Sigmoid colon (tissue), 7 donors: Measurements from ENCODE around the gene ENC1. TPM values are rescaled to one million over a fixed set of nuclear protein-coding genes. Genes with fewer than 3 reads are reported as not detected.

Experiments used
- DNase-seq: peaks from one replicate; pipeline ENCODE4 v3.0.0-alpha.2; 2019
- H3K27ac ChIP-seq, 4 donors: fragments of 200-600 bp; sonication (generic); one replicate each; pipeline ENCODE4 v1.5.1; 2016 to 2019; ENCODE audit warnings: mild to moderate bottlenecking in 1 of 4
- H3K27me3 ChIP-seq, 3 donors: fragments of 200-600 bp; sonication (generic); one replicate each; pipeline ENCODE4 v1.5.1; 2019; ENCODE audit warnings: mild to moderate bottlenecking in 1 of 3
- H3K36me3 ChIP-seq, 4 donors: fragments of 200-600 bp; sonication (generic); one replicate each; pipeline ENCODE4 v1.5.1; 2016 to 2019
- H3K4me1 ChIP-seq, 4 donors: fragments of 200-600 bp; sonication (generic); one replicate each; pipeline ENCODE4 v1.5.1; 2017 to 2019
- H3K4me3 ChIP-seq, 4 donors: fragments of 200-600 bp; sonication (generic); one replicate each; pipeline ENCODE4 v1.5.1; 2017 to 2019; ENCODE audit warnings: mild to moderate bottlenecking in 2 of 4, moderate library complexity in 1 of 4
- H3K9me3 ChIP-seq, 4 donors: fragments of 200-600 bp in 3 of 4; sonication (generic) in 3 of 4; one replicate each; pipeline versions ENCODE4 v1.5.1 to v1.6.1; 2013 to 2019
- EP300 ChIP-seq, 4 donors: sonication (generic); formaldehyde crosslinking; IDR thresholded peaks; one replicate each; pipeline ENCODE4 v1.6.1; 2017; ENCODE audit warnings: antibody characterized with exemption in 4 of 4
- POLR2A ChIP-seq, 2 donors: fragments of 450-650 bp; IDR thresholded peaks; one replicate each; pipeline ENCODE4 v1.6.1; 2016; ENCODE audit warnings: antibody characterized with exemption in 2 of 2, mild to moderate bottlenecking in 2 of 2, moderate library complexity in 2 of 2
- POLR2AphosphoS5 ChIP-seq, 4 donors: sonication (generic); formaldehyde crosslinking; IDR thresholded peaks; one replicate each; pipeline ENCODE4 v1.6.1; 2017; ENCODE audit warnings: antibody characterized with exemption in 4 of 4
- WGBS, 2 donors: extraction: QIAGEN DNeasy Blood & Tissue Kit; methylation state at CpG; one replicate each; pipeline ENCODE4 v1.1.7; 2013; 5-methylcytosine and 5-hydroxymethylcytosine counted together
- intact Hi-C: fragments of 100-400 bp; cut with DNase I; formaldehyde crosslinking; loops from one replicate; pipeline ENCODE4 v1.15.1; 2023
- polyA plus RNA-seq, 3 donors: library from polyadenylated mRNA; stranded (reverse); fragments of 200-250 nt; gene quantifications; one replicate each; pipeline ENCODE4 v1.2.3, GENCODE V29; 2013
- total RNA-seq, 4 donors: library from RNA; depleted of rRNA; stranded (reverse); fragments of >200 nt; gene quantifications; one replicate each; pipeline ENCODE4 v1.1.0, GENCODE V29; 2016
- TF ChIP-seq, protein P1 (sequence below), 4 experiments: fragments of 450-650 bp in 3 of 4; fragments of 200-600 bp in 1 of 4; IDR thresholded peaks; one replicate each; pipeline ENCODE4 v1.5.1; 2016 to 2019; ENCODE audit warnings: antibody characterized with exemption in 4 of 4, mild to moderate bottlenecking in 3 of 4, moderate library complexity in 2 of 4
- donor health status: healthy with polysubstance abuse.
- donor health status: Bipolar disorder and iron deficiency.
- donor health status: healthy.

Gene ENC1
- total and polyA plus RNA-seq, 7 donors = 3.6 to 19.9 (median 4.9) TPM

DNA sequence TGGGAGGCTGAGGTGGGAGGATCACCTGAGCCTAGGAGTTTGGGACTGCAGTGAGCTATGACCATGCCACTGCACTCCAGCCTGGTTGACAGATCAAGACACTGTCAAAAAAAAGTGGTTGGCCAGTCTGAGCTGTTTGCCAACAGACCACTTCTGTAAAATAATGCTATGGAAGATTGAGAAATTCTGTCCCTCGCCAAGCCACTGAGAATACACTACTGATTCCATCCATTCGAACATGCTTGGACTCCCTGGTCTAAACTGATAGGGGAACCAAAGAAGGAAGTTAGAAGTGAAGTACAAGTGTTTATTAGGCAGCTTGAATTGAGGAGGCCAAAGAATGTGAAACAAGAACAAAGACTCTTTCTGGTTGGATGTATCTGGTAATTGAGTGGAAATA lies 27.2 kb downstream of the ENC1 start:
- Histone ChIP-seq H3K9me3 (no peaks in the 10 kb centered on the region), H3K27ac (no peak overlapping the region), H3K4me3 (no peak overlapping the region), H3K4me1 (no peaks in the 10 kb centered on the region), H3K36me3 (no peaks in the 10 kb centered on the region), H3K27me3 (no peaks in the 10 kb centered on the region)
- TF ChIP-seq POLR2AphosphoS5 (IDR thresholded peaks at IDR 0.05) = no peak
- no peak for TF ChIP-seq EP300 (IDR thresholded peaks at IDR 0.05)
- TF ChIP-seq, protein P1, sequence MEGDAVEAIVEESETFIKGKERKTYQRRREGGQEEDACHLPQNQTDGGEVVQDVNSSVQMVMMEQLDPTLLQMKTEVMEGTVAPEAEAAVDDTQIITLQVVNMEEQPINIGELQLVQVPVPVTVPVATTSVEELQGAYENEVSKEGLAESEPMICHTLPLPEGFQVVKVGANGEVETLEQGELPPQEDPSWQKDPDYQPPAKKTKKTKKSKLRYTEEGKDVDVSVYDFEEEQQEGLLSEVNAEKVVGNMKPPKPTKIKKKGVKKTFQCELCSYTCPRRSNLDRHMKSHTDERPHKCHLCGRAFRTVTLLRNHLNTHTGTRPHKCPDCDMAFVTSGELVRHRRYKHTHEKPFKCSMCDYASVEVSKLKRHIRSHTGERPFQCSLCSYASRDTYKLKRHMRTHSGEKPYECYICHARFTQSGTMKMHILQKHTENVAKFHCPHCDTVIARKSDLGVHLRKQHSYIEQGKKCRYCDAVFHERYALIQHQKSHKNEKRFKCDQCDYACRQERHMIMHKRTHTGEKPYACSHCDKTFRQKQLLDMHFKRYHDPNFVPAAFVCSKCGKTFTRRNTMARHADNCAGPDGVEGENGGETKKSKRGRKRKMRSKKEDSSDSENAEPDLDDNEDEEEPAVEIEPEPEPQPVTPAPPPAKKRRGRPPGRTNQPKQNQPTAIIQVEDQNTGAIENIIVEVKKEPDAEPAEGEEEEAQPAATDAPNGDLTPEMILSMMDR (IDR thresholded peaks at IDR 0.05) = no peak
- no peak for TF ChIP-seq POLR2A (IDR thresholded peaks at IDR 0.05)
- 84 to 90% methylated on average over 2 of the region's 2 CpGs for WGBS, 2 donors
- intact Hi-C loops = no loop called here
- no peak for DNase-seq

DNA sequence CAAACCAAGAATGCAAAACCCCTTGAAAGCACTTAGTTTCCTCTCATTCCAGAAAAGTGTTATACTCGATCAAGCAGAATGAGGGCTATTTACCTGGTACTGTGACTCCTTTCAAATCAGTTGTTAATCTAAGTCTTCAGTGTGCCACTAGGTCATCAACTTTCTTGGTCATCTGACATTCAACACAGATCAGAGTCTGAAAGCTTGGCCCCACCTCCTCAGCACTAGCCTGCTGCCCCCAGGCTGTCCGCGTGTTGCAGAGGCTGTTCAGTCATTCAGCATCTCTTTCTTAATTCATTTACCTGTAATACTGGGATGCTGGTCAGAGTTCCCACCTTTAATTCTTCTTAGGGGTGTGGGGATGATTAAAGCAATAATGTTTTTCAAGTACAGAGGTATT lies 28.5 kb downstream of the ENC1 start:
- no peaks in the 10 kb centered on the region for H3K9me3 ChIP-seq
- no peaks in the 10 kb centered on the region for H3K4me1 ChIP-seq
- H3K27ac ChIP-seq = no peak overlapping the region
- no peaks in the 10 kb centered on the region for H3K27me3 ChIP-seq
- no peaks in the 10 kb centered on the region for H3K36me3 ChIP-seq
- no peak for TF ChIP-seq POLR2AphosphoS5 (IDR thresholded peaks at IDR 0.05)
- TF ChIP-seq, protein P1 (IDR thresholded peaks at IDR 0.05) = no peak
- no peak overlapping the region for H3K4me3 ChIP-seq
- WGBS, 2 donors = 91 to 94% methylated on average over 3 of the region's 3 CpGs
- intact Hi-C loops = no loop called here
- no peak for DNase-seq

DNA sequence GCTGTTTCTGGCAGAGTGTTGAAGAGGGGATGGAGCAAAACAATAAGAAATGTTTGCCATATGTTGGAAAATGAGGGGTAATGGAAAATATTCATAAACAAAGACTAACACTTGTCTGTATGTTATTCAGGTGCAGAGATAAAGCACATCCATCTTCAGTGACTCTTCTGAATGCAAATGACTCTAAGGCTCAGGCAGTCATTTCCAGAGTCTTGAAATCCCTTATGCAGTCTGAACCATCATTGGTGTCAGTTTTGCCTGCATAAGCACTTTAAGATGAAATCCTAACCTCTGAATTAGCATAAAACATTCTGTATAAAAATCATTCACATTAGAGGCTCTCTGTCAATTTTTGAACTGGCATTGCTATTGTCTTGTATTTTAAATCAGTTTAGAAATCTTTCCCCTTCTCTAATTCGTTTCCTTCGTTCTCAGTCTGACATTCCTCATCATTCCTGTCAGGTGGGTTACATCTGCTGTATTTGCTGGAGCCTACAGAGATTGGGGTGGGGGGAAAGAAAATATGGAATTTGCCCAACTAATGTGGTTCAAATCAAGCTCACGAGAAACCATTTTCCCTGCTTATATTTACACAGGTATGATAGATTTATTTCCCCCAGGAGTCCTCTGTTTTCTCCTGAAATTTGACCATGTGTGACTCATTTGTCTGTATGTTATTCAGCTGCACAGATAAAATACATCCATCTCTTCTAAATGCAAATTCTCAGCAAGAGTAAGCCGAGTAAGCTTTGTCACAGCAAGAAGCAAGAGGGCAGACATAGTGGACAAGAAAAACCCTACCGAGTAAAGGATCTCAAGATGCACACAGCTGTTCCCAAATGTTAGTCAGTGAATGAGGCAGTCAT lies 31.6 kb downstream of the ENC1 start:
- no peak for DNase-seq
- Histone ChIP-seq H3K4me3 (no peak overlapping the region), H3K27ac (no peak overlapping the region), H3K4me1 (no peaks in the 10 kb centered on the region), H3K9me3 (no peaks in the 10 kb centered on the region), H3K36me3 (no peaks in the 10 kb centered on the region), H3K27me3 (no peaks in the 10 kb centered on the region)
- intact Hi-C loops = no loop called here
- TF ChIP-seq EP300 (IDR thresholded peaks at IDR 0.05) (no peak), POLR2AphosphoS5 (IDR thresholded peaks at IDR 0.05) (no peak), POLR2A (IDR thresholded peaks at IDR 0.05) (no peak)
- TF ChIP-seq, protein P1 (IDR thresholded peaks at IDR 0.05) = no peak
- 85 to 87% methylated on average over 5 of the region's 5 CpGs for WGBS, 2 donors

DNA sequence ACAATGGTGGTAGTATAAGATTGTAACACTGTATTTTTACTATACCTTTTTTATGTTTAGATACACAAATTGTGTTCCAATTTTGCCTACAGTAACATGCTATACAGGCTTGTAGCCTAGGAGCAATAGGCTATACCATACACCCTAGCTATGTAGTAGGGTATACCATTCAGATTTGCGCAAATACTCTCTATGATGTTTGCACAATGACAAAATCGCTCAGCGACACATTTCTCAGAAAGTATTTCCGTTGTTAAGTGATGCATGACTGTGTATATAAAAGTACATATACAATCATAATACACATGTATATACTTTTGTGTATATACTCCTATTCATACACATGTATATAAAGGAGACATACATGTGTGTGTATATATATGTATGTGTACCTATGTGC lies 34.8 kb downstream of the ENC1 start:
- WGBS, 2 donors = 95 to 96% methylated on average over 4 of the region's 4 CpGs
- DNase-seq = no peak
- H3K36me3 ChIP-seq = no peaks in the 10 kb centered on the region
- intact Hi-C loops = no loop called here
- H3K4me1 ChIP-seq = no peaks in the 10 kb centered on the region
- H3K27ac ChIP-seq = no peak overlapping the region
- no peaks in the 10 kb centered on the region for H3K27me3 ChIP-seq
- H3K9me3 ChIP-seq = no peaks in the 10 kb centered on the region
- no peak for TF ChIP-seq POLR2A (IDR thresholded peaks at IDR 0.05)
- TF ChIP-seq EP300 (IDR thresholded peaks at IDR 0.05) = no peak
- TF ChIP-seq, protein P1 (IDR thresholded peaks at IDR 0.05) = no peak
- TF ChIP-seq POLR2AphosphoS5 (IDR thresholded peaks at IDR 0.05) = no peak
- H3K4me3 ChIP-seq = no peak overlapping the region

DNA sequence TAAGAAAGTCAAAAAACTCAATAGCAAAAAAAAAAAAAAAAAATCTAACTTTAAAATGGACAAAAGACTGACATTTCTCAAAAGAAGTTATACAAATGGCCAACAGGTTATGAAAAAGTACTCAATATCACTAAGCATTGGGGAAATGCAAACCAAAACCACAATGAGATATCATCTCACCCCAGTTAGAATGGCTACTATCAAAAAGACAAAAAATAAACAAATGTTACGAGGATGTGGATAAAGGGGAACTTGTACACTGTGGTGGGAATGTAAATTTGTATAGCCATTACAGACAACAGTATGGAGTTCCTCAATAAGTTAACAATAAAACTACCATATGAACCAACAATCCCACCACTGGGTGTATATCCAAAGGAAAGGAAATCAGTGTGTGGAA lies 37.2 kb downstream of the ENC1 start:
- TF ChIP-seq POLR2AphosphoS5 (IDR thresholded peaks at IDR 0.05) = no peak
- TF ChIP-seq, protein P1 (IDR thresholded peaks at IDR 0.05) = no peak
- TF ChIP-seq EP300 (IDR thresholded peaks at IDR 0.05) = no peak
- no peak for TF ChIP-seq POLR2A (IDR thresholded peaks at IDR 0.05)
- no peak for DNase-seq
- H3K27ac ChIP-seq = no peak overlapping the region
- intact Hi-C loops = no loop called here
- no peak overlapping the region for H3K4me3 ChIP-seq
- WGBS, 2 donors = 22 to 35% methylated on average over 1 of the region's 1 CpG
- H3K27me3 ChIP-seq = no peaks in the 10 kb centered on the region
- H3K9me3 ChIP-seq = no peaks in the 10 kb centered on the region
- no peaks in the 10 kb centered on the region for H3K36me3 ChIP-seq
- H3K4me1 ChIP-seq = no peaks in the 10 kb centered on the region
